HG03378 (cell line): ENCODE measurements around the gene FXR2.
"Not testable (repeated sequence)": the region's sequence is repeated elsewhere in the genome, so short reads cannot be mapped to it uniquely, and the experiment has no call there.

Source experiments
- ATAC-seq: cut with Tn5 transposase; IDR thresholded peaks from one replicate; pipeline ENCODE4 v1.9.1; 2021; ENCODE audit warnings: mild to moderate bottlenecking, moderate library complexity; ENCODE audit not compliant: unreplicated experiment

The FXR2 gene

DNA sequence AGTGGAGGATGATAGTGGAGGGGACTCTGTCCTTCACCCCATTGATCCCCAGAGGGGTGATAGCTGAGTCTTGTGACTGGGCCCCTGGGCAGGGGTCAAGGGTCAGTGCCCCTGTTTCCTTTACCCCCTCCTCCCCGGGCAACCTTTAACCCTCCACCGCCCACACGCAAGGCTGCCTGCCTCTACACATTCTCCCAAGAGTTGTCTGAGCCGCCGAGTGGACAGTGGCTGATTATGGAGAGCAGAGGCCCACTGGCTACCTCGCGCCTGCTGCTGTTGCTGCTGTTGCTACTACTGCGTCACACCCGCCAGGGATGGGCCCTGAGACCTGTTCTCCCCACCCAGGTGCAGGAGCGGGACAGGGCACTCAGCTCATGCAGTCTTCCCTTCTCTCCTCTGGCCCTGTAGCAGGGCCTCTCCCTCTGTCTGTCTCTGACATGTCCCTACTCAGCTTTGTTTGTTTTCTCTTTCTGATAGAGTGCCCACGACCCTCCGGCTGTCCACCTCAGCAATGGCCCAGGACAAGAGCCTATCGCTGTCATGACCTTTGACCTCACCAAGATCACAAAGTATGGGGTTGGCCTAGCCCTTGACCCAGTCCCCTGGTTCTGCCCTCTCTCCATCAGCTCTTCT lies 15.4 kb upstream of the FXR2 start, which contains the start of gene SHBG:
Gene SHBG, plus strand, starts transcription at position 197 of the 633 bp plus-strand sequence. Its CDS starts 38 bp downstream, at position 235.
- no peak for ATAC-seq

- no peak for ATAC-seq
Observed at GRCh38 chr17:7627250-7628121, 12.8 kb upstream of the FXR2 start, which contains the start of gene SAT2. Gene SAT2, minus strand, starts transcription at chr17:7627821. Its CDS starts 186 bp downstream, at chr17:7627635.

DNA sequence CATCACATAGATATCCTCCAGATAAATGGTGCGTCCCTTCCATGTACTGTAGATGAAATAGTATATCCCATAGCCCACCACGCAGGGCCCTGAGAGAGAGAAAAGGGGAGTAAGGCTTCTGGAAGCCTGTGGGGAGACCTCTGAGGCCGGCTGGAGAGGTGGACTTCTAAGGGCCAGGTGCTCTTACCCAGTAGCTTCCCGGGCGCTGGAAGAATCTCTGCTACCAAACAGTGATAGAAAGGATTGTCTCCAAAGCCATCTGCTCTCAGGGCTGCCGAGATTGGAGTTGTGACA lies 12.2 kb upstream of the FXR2 start:
- no peak for ATAC-seq

- no peak for ATAC-seq
Observed at GRCh38 chr17:7626307-7626706, 11.6 kb upstream of the FXR2 start.

GRCh38 chr17:7625749-7626148 lies 11.1 kb upstream of the FXR2 start:
- not testable (repeated sequence) for ATAC-seq

DNA sequence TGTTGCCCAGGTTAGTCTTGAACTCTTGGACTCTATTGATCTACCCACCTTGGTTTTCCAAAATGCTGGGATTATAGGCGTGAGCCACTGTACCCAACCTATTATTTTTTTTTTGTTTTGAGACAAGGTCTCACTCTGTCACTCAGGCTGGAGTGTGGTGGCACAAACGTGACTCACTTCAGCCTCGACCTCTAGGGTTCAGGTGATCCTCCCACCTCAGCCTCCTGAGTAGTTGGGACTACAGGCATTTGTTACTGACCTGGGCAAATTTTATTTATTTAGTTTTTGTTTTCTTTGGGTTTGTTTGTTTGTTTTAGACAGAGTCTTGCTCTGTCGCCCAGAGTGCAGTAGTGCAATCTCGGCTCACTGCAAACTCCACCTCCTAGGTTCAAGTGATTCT lies 9.0 kb upstream of the FXR2 start:
- no peak for ATAC-seq

DNA sequence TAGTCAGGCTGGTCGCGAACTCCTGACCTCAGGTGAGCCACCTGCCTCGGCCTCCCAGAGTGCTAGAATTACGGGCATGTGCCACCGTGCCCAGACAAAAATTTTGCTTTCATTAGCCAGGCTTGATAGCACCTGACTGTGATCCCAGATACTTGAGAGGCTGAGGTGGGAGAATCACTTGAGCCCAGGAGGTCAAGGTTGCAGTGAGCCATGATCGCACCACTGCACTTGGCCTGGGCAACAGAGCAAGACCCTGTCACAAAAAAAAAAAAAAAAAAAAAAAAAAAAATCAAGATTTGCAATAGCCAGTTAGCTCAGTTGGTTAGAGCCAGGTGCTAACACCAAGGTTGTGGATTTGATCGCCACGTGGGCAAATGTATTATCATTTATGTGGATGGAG lies 6.1 kb upstream of the FXR2 start:
- no peak for ATAC-seq

DNA sequence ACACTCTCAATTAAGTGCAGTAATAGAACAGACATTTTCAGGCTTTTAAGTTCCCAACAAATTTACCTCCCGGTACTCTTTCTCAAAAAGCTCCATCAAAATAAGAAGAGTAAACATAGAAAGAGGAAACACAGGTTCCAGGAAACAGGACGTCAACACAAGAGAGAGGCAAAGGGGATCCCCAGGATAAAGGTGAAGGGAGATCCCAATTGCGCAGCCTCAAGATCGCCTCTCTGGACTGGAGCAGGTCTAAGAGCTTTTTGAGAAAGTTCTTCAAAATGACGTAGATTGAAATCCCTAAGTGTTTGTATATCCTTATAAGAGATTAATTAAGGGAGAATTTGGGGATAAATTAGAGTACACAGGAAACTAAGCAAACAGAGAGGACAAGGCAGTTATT lies 3.9 kb upstream of the FXR2 start:
- ATAC-seq: no peak

- ATAC-seq: no peak
Observed at GRCh38 chr17:7615265-7615747, 609 bp upstream of the FXR2 start.

- ATAC-seq: no peak
Observed at GRCh38 chr17:7613769-7614424, 800 bp downstream of the FXR2 start.

DNA sequence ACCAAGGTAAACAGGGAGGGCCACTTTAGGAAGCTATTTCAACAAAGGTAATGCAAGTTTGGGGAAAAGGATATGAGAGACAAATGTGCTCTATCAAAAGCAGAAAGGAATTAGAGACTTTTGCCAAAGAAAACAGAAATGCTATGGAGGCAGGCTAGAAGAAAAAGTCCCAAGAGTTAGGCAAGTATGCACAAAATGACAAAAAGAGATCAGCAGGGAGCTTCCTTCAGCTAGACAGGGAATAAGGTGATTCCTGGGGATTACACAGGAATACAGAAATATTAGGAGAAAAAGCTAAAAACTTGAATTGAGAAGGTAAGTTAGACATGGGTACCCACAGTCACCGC lies 2.4 kb downstream of the FXR2 start:
- ATAC-seq: no peak

DNA sequence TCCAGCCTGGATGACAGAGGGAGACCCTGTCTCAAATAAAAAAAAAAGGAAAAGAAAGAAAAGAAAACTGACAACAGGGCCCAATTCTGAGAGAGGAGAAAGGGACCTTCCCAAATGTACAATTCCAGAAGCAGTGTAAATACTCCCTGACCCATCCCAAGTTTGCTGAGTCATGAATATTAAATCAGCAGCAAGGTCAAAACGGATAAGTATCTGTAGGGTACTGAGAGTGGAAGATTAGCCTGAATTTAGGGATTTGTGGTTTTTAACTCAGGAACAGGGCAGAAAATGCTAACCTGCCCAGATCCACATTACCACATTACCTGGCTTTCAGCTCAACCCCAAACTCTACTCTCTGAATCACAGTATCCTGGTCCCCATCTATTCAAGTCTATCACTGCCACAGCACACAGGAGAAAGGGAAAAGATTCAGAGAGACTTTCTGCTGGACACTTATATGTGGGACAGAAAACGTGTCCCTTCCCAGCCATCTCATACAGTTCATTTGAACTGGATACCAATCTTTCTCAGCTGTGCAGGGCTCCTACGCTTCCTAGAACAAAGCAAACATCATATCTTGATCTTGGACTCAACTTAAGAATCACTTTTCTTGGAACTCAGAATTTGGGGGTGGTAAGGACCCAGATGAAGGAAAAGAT lies 2.9 kb downstream of the FXR2 start:
- no peak for ATAC-seq

GRCh38 chr17:7610641-7611040 lies 4.1 kb downstream of the FXR2 start:
- no peak for ATAC-seq

GRCh38 chr17:7606280-7606679 lies 8.4 kb downstream of the FXR2 start:
- no peak for ATAC-seq

DNA sequence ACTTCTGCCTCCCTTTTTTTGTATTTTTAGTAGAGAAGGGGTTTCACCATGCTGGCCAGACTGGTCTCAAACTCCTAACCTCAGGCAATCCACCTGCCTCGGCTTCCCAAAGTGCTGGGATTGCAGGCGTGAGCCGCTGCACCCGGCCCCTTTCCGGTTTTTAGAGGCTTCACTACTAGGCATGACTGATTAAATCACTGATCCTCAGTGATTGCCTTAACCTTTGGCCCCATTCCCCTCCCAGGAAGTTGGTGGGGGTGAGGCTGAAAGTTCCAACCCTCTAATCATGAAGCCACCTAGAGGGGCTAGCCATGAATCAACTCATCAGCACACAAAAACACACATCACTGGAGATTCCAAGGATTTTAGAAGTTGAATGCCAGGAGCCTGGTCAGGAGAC lies 17.1 kb downstream of the FXR2 start:
- not testable (repeated sequence) for ATAC-seq

GRCh38 chr17:7593296-7593695 lies 21.4 kb downstream of the FXR2 start:
- ATAC-seq: no peak

DNA sequence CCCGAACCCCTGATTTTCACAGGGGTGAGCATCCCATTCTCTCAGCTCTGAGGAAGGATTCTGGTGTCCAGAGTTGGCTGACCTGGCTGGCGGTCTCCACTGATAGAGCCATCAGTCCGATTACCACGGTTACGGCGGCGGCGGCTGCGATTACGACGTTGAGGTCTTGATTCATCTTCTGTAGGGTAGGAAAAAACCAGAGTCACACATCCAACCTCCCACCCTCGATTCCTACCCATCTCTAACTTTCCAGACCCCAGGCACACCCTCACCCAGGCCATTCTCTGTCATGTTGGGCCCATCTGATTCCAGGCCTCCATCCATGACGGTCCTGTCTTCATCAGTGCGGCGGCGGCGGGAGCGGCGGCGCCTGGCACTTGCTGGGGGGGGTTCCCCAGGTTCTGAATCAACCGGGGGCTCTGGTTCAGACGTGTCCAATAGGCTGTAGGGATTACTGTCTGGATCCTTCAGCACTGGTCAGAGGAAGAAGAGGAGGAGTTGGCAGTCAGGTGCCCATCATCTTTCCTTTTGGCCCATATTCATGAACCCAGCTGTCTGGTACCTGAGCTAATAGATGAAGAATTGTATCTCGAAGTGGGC lies 22.2 kb downstream of the FXR2 start:
- no peak for ATAC-seq

- ATAC-seq: no peak
Observed at GRCh38 chr17:7591596-7591995, 23.1 kb downstream of the FXR2 start.

DNA sequence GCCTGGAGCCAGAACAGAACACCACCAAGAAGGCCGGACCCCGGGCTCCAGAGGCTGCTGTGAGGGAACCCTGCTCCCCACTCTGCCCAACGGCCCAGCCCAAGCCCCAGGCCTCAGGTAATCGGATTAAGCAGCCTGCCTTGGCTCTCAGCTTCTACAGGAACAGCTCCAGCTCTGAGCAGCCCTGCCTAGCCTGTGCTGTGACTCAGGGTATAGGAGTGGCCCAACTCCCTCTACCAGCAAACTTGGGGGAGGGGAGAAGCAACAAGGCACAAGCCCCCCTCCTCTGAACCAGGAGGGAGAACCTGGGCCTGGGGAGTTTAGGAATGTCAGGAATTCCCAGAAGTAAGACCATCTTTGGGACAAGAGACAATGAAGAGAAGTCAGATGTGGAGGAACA lies 24.0 kb downstream of the FXR2 start:
- ATAC-seq: no peak

GRCh38 chr17:7589891-7590691 lies 24.6 kb downstream of the FXR2 start, which contains the start of gene SOX15:
Gene SOX15, minus strand, starts transcription at chr17:7590094. Its CDS starts 418 bp downstream, at chr17:7589676.
- no peak for ATAC-seq
